ENCODE measurements around the gene ATXN8OS.

ATXN8OS gene

GRCh38 chr13:70107498-70108281 lies at the start of gene ATXN8OS:
ATXN8OS (plus strand) TSS chr13:70107826.
- TF ChIP-seq CTCF (IDR thresholded peaks at IDR 0.05; ENCODE audit: insufficient read depth, low read length, missing control alignments) = no peak
- H3K4me3 ChIP-seq (ENCODE audit: low read depth, low read length) = no peak within 1 kb of the TSS
- ChIA-PET POLR2A (no interaction called here), CTCF (no interaction called here)
- DNase-seq (ENCODE audit: low read depth, low spot score) = no peak

GRCh38 chr13:70080012-70080411 lies 27.6 kb upstream of the ATXN8OS start:
- POLR2A ChIA-PET = no interaction called here
- DNase-seq (ENCODE audit: low read depth, low spot score) = no peak
- no peak overlapping the region for H3K4me3 ChIP-seq (ENCODE audit: low read depth, low read length)
- TF ChIP-seq CTCF (IDR thresholded peaks at IDR 0.05; ENCODE audit: insufficient read depth, low read length, missing control alignments) = no peak
- CTCF ChIA-PET = no interaction called here

- CTCF ChIA-PET = no interaction called here
- no peak for TF ChIP-seq CTCF (IDR thresholded peaks at IDR 0.05; ENCODE audit: insufficient read depth, low read length, missing control alignments)
- no peak for DNase-seq (ENCODE audit: low read depth, low spot score)
- no peak overlapping the region for H3K4me3 ChIP-seq (ENCODE audit: low read depth, low read length)
- POLR2A ChIA-PET = no interaction called here
Observed at GRCh38 chr13:70087247-70087646, 20.4 kb upstream of the ATXN8OS start.

- ChIA-PET CTCF (no interaction called here), POLR2A (no interaction called here)
- no peak for TF ChIP-seq CTCF (IDR thresholded peaks at IDR 0.05; ENCODE audit: insufficient read depth, low read length, missing control alignments)
- DNase-seq (ENCODE audit: low read depth, low spot score) = no peak
- no peak overlapping the region for H3K4me3 ChIP-seq (ENCODE audit: low read depth, low read length)
Observed at GRCh38 chr13:70088926-70089325, 18.7 kb upstream of the ATXN8OS start.

GRCh38 chr13:70090036-70090723 lies 17.4 kb upstream of the ATXN8OS start:
- no peak for DNase-seq (ENCODE audit: low read depth, low spot score)
- CTCF ChIA-PET = no interaction called here
- POLR2A ChIA-PET = no interaction called here
- no peak for TF ChIP-seq CTCF (IDR thresholded peaks at IDR 0.05; ENCODE audit: insufficient read depth, low read length, missing control alignments)
- H3K4me3 ChIP-seq (ENCODE audit: low read depth, low read length) = no peak overlapping the region

- no peak for DNase-seq (ENCODE audit: low read depth, low spot score)
- no peak for TF ChIP-seq CTCF (IDR thresholded peaks at IDR 0.05; ENCODE audit: insufficient read depth, low read length, missing control alignments)
- CTCF ChIA-PET = no interaction called here
- POLR2A ChIA-PET = no interaction called here
- H3K4me3 ChIP-seq (ENCODE audit: low read depth, low read length) = no peak overlapping the region
Observed at GRCh38 chr13:70098669-70099068, 9.0 kb upstream of the ATXN8OS start.

Measured in AG04449 (cell line).